ENCODE data around the gene WHRN.

WHRN gene

GRCh38 chr9:114376586-114377445 is 128.5 kb downstream of the WHRN start:
- H3K36me3 ChIP-seq (ENCODE audit: control insufficient read depth, insufficient read depth, low read length), result peaks cover 10% of the 10 kb centered on the region
- no peaks in the 10 kb centered on the region for H3K27me3 ChIP-seq (ENCODE audit: control insufficient read depth, insufficient read depth, low read length)
- H3K9me3 ChIP-seq (ENCODE audit: control insufficient read depth, insufficient read depth, low read length), result no peaks in the 10 kb centered on the region
- H3K4me3 ChIP-seq (ENCODE audit: low read depth, low read length), result no peak overlapping the region
- H3K9ac ChIP-seq (ENCODE audit: low read depth, low read length), result no peak overlapping the region
- peaks cover 6% of the 10 kb centered on the region for H3K4me1 ChIP-seq (ENCODE audit: control insufficient read depth, insufficient read depth, low read length)

- Histone ChIP-seq H3K9me3 (ENCODE audit: control insufficient read depth, insufficient read depth, low read length) (no peaks in the 10 kb centered on the region), H3K4me1 (ENCODE audit: control insufficient read depth, insufficient read depth, low read length) (peaks cover 16% of the 10 kb centered on the region), H3K9ac (ENCODE audit: low read depth, low read length) (no peak overlapping the region), H3K36me3 (ENCODE audit: control insufficient read depth, insufficient read depth, low read length) (peaks cover 12% of the 10 kb centered on the region), H3K27me3 (ENCODE audit: control insufficient read depth, insufficient read depth, low read length) (no peaks in the 10 kb centered on the region), H3K4me3 (ENCODE audit: low read depth, low read length) (no peak overlapping the region)
Observed at GRCh38 chr9:114375386-114376175, 129.7 kb downstream of the WHRN start.

- Histone ChIP-seq H3K4me1 (ENCODE audit: control insufficient read depth, insufficient read depth, low read length) (peaks cover 16% of the 10 kb centered on the region), H3K27me3 (ENCODE audit: control insufficient read depth, insufficient read depth, low read length) (no peaks in the 10 kb centered on the region), H3K9ac (ENCODE audit: low read depth, low read length) (no peak overlapping the region), H3K36me3 (ENCODE audit: control insufficient read depth, insufficient read depth, low read length) (peaks cover 12% of the 10 kb centered on the region), H3K4me3 (ENCODE audit: low read depth, low read length) (no peak overlapping the region), H3K9me3 (ENCODE audit: control insufficient read depth, insufficient read depth, low read length) (no peaks in the 10 kb centered on the region)
Observed at GRCh38 chr9:114374936-114375335, 130.3 kb downstream of the WHRN start.

- Histone ChIP-seq H3K9ac (ENCODE audit: low read depth, low read length) (no peak overlapping the region), H3K4me3 (ENCODE audit: low read depth, low read length) (no peak overlapping the region)
Observed at GRCh38 chr9:114373960-114374730, 131.1 kb downstream of the WHRN start.

GRCh38 chr9:114372921-114373448 is 132.3 kb downstream of the WHRN start:
- no peaks in the 10 kb centered on the region for H3K27me3 ChIP-seq (ENCODE audit: control insufficient read depth, insufficient read depth, low read length)
- H3K36me3 ChIP-seq (ENCODE audit: control insufficient read depth, insufficient read depth, low read length), result peaks cover 16% of the 10 kb centered on the region
- H3K9me3 ChIP-seq (ENCODE audit: control insufficient read depth, insufficient read depth, low read length), result no peaks in the 10 kb centered on the region
- peaks cover 25% of the 10 kb centered on the region for H3K4me1 ChIP-seq (ENCODE audit: control insufficient read depth, insufficient read depth, low read length)
- H3K4me3 ChIP-seq (ENCODE audit: low read depth, low read length), result no peak overlapping the region
- H3K9ac ChIP-seq (ENCODE audit: low read depth, low read length), result no peak overlapping the region

More at GRCh38 chr9:114373960-114374730, 131.1 kb downstream of the WHRN start:
- no peaks in the 10 kb centered on the region for H3K27me3 ChIP-seq (ENCODE audit: control insufficient read depth, insufficient read depth, low read length)
- H3K4me1 ChIP-seq (ENCODE audit: control insufficient read depth, insufficient read depth, low read length), result peaks cover 24% of the 10 kb centered on the region
- H3K9me3 ChIP-seq (ENCODE audit: control insufficient read depth, insufficient read depth, low read length), result no peaks in the 10 kb centered on the region
- H3K36me3 ChIP-seq (ENCODE audit: control insufficient read depth, insufficient read depth, low read length), result peaks cover 12% of the 10 kb centered on the region

GRCh38 chr9:114371973-114372917 is 133.0 kb downstream of the WHRN start:
- peaks cover 21% of the 10 kb centered on the region for H3K36me3 ChIP-seq (ENCODE audit: control insufficient read depth, insufficient read depth, low read length)
- H3K27me3 ChIP-seq (ENCODE audit: control insufficient read depth, insufficient read depth, low read length), result no peaks in the 10 kb centered on the region
- H3K4me1 ChIP-seq (ENCODE audit: control insufficient read depth, insufficient read depth, low read length), result peaks cover 25% of the 10 kb centered on the region
- H3K9me3 ChIP-seq (ENCODE audit: control insufficient read depth, insufficient read depth, low read length), result no peaks in the 10 kb centered on the region
- no peak overlapping the region for H3K9ac ChIP-seq (ENCODE audit: low read depth, low read length)
- no peak overlapping the region for H3K4me3 ChIP-seq (ENCODE audit: low read depth, low read length)

GRCh38 chr9:114371343-114371944 is 133.8 kb downstream of the WHRN start:
- Histone ChIP-seq H3K27me3 (ENCODE audit: control insufficient read depth, insufficient read depth, low read length) (no peaks in the 10 kb centered on the region), H3K9me3 (ENCODE audit: control insufficient read depth, insufficient read depth, low read length) (no peaks in the 10 kb centered on the region), H3K36me3 (ENCODE audit: control insufficient read depth, insufficient read depth, low read length) (peaks cover 15% of the 10 kb centered on the region), H3K4me3 (ENCODE audit: low read depth, low read length) (no peak overlapping the region), H3K4me1 (ENCODE audit: control insufficient read depth, insufficient read depth, low read length) (peaks cover 25% of the 10 kb centered on the region), H3K9ac (ENCODE audit: low read depth, low read length) (no peak overlapping the region)

- Histone ChIP-seq H3K4me3 (ENCODE audit: low read depth, low read length) (no peak overlapping the region), H3K4me1 (ENCODE audit: control insufficient read depth, insufficient read depth, low read length) (peaks cover 25% of the 10 kb centered on the region), H3K9ac (ENCODE audit: low read depth, low read length) (no peak overlapping the region)
Observed at GRCh38 chr9:114370968-114371320, 134.3 kb downstream of the WHRN start.

GRCh38 chr9:114370251-114370967 is 134.9 kb downstream of the WHRN start:
- Histone ChIP-seq H3K36me3 (ENCODE audit: control insufficient read depth, insufficient read depth, low read length) (peaks cover 13% of the 10 kb centered on the region), H3K4me1 (ENCODE audit: control insufficient read depth, insufficient read depth, low read length) (peaks cover 25% of the 10 kb centered on the region), H3K27me3 (ENCODE audit: control insufficient read depth, insufficient read depth, low read length) (no peaks in the 10 kb centered on the region), H3K4me3 (ENCODE audit: low read depth, low read length) (no peak overlapping the region), H3K9ac (ENCODE audit: low read depth, low read length) (no peak overlapping the region), H3K9me3 (ENCODE audit: control insufficient read depth, insufficient read depth, low read length) (no peaks in the 10 kb centered on the region)

More at GRCh38 chr9:114370968-114371320, 134.3 kb downstream of the WHRN start:
- Histone ChIP-seq H3K27me3 (ENCODE audit: control insufficient read depth, insufficient read depth, low read length) (no peaks in the 10 kb centered on the region), H3K36me3 (ENCODE audit: control insufficient read depth, insufficient read depth, low read length) (peaks cover 13% of the 10 kb centered on the region), H3K9me3 (ENCODE audit: control insufficient read depth, insufficient read depth, low read length) (no peaks in the 10 kb centered on the region)

Data from iPS-15b (cell line).